Measurements from ENCODE around the gene LIMS2.

Gene LIMS2, protein sequence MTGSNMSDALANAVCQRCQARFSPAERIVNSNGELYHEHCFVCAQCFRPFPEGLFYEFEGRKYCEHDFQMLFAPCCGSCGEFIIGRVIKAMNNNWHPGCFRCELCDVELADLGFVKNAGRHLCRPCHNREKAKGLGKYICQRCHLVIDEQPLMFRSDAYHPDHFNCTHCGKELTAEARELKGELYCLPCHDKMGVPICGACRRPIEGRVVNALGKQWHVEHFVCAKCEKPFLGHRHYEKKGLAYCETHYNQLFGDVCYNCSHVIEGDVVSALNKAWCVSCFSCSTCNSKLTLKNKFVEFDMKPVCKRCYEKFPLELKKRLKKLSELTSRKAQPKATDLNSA

DNA sequence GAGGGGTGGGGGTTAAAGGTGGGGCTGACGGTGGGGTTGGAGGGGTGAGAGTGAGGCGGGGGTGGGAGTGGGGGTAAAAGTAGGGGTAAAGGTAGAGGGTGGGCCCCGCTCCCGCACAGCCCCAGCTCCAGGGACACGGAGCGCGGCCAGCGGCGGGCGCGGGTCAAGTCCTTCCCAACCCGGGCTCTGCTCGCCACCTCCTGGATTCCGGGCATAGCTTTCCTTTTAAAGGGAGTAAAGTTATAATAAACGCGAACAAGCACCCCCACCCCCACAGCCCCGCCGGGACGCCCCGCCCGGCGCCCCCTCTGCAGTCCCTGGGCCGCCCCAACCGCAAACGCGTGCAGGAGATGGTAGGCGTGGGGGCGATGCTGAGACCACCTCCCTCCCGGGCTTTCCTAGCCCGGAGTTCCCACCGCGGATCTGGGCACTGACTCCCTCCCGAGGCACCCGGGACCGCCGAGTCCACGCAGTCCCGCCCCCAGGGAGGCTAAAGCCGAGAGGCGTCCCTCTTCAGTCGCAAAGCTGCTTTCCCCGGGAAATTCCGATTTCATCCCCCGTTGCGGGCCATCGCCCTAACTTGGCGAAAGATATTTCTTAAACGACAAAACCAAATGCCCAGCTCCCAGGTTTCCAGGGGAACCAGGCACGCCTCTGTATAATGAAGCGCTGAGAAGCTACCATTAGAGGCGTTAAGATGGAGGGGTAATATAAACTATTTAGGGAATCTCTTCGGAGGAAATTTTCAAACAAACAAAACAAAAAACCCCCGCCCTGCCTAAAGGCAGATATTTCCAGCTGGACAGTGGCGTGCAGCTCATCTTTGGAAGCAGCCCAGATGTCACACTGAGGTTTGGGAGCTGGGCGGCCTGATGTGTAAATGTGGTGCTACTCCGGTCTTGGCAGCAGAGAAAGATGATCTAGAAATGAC, at the start of gene LIMS2:
Gene LIMS2 (minus strand): TSS at position 200 of the 931 bp plus-strand sequence. CDS start 506 bp downstream, outside the sequence.
- no peak within 1 kb of the TSS for H3K27ac ChIP-seq
- TF ChIP-seq ZFX (IDR thresholded peaks at IDR 0.05; ENCODE audit: borderline replicate concordance), result no peak
- TF ChIP-seq, protein P1, sequence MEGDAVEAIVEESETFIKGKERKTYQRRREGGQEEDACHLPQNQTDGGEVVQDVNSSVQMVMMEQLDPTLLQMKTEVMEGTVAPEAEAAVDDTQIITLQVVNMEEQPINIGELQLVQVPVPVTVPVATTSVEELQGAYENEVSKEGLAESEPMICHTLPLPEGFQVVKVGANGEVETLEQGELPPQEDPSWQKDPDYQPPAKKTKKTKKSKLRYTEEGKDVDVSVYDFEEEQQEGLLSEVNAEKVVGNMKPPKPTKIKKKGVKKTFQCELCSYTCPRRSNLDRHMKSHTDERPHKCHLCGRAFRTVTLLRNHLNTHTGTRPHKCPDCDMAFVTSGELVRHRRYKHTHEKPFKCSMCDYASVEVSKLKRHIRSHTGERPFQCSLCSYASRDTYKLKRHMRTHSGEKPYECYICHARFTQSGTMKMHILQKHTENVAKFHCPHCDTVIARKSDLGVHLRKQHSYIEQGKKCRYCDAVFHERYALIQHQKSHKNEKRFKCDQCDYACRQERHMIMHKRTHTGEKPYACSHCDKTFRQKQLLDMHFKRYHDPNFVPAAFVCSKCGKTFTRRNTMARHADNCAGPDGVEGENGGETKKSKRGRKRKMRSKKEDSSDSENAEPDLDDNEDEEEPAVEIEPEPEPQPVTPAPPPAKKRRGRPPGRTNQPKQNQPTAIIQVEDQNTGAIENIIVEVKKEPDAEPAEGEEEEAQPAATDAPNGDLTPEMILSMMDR (IDR thresholded peaks at IDR 0.05), result no peak

DNA sequence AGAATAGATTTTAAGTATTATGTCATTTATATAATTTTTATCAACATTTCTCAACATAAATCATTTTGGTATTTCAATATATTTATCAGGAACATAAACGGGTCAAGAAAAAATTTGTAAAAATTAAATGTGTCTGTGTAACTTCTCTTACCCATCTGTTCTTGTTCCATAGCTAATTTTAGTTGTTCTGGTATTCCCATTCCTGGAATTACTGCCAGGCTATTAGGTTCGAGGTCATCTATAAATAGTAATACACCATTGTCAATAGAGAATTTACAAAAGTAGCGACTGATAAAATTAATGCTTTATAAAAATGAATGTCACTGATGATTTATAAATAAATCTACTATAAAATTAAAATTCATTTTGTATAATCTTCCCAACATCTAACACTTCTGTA, 47.5 kb upstream of the LIMS2 start:
- TF ChIP-seq, protein P1 (IDR thresholded peaks at IDR 0.05), result no peak
- TF ChIP-seq ZFX (IDR thresholded peaks at IDR 0.05; ENCODE audit: borderline replicate concordance), result no peak
- no peak overlapping the region for H3K27ac ChIP-seq

DNA sequence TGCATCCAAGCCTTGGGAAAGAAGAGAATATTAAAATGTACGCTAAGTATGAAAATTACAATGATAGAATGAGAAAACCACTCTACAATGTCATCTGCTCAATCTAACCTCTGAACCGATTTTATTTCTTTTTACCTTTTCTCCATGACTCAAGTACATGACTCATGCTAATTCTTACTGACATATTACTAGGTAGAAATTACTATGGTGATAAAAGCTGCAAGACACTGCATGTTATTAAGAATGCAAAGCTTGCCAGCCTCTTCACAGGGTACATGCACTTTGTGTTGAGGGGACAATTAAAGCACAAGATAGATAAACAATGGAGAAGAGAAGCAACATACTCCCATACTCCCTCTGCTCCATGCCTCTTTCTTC, 46.6 kb upstream of the LIMS2 start:
- no peak overlapping the region for H3K27ac ChIP-seq
- TF ChIP-seq ZFX (IDR thresholded peaks at IDR 0.05; ENCODE audit: borderline replicate concordance), result no peak
- TF ChIP-seq, protein P1 (IDR thresholded peaks at IDR 0.05), result no peak

DNA sequence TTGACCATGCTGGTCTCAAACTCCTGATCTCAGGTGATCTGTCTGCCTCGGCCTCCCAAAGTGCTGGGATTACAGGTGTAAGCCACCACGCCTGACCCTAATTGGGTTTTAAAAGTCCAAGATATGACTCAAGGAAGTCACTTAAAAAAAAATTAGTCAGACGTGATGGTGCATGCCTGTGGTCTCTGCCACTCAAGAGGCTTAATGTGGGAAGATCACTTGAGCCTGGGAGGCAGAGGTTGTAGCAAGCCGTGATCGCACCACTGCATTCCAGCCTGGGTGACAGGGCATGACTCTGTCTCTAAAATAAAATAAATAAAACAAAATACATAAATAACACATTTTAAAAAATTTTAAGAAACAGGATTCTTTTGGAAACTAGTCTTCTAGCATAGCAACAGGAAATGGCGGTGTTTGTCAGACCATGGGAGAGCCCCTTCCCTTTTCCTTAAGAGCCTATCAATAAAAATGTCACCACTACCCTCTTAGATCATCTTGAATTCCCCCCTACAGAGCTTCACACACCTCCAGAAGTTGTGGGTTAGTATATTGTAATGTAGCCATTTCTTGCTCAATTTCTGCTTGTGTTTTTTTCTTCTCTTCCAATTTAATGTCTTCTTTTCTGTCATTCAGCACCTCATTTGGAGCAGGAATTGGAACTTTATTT, 46.1 kb upstream of the LIMS2 start:
- TF ChIP-seq ZFX (IDR thresholded peaks at IDR 0.05; ENCODE audit: borderline replicate concordance), result no peak
- TF ChIP-seq, protein P1 (IDR thresholded peaks at IDR 0.05), result no peak
- H3K27ac ChIP-seq, result no peak overlapping the region

DNA sequence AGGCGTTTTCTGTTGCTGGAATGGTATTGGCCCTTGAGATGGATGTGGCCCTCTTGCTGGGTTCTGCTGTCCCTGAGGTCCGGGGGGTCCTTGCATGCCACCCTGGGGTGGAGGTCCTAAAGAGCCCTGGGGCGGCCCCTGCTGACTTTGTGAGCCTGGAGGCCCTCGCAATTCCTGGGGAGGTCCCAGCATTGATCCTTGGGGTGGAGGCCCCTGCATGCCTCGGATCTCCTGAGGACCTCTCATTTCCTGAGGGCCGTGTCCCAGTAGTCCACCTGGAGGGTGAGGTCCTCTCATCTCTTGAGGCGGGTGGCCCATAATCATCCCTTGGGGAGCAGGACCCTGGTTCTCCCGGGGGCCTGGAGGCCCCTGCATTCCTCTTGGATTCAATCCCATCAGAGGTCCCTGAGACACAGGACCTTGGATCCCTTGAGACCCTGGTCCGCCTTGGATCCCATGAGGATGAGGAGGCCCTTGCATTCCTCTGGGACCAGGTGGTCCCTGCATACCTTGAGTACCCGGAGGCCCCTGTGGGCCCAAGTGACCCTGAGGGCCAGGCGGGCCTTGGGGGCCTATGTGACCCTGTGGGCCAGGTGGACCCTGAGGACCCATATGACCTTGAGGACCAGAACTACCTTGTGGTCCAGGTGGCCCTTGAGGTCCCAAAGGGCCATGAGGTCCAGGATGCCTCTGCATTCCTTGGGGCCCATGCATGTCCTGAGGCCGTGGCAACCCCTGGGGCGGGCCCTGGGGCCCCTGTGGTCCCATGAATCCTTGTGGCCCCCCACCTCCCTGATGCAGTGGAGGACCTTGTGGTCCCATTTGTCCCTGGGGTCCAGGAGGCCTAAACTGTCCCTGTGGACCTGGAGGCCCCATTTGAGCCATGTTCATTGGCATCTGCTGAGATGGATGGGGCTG, 44.2 kb upstream of the LIMS2 start:
- TF ChIP-seq ZFX (IDR thresholded peaks at IDR 0.05; ENCODE audit: borderline replicate concordance), result no peak
- TF ChIP-seq, protein P1 (IDR thresholded peaks at IDR 0.05), result no peak
- H3K27ac ChIP-seq, result no peak overlapping the region

DNA sequence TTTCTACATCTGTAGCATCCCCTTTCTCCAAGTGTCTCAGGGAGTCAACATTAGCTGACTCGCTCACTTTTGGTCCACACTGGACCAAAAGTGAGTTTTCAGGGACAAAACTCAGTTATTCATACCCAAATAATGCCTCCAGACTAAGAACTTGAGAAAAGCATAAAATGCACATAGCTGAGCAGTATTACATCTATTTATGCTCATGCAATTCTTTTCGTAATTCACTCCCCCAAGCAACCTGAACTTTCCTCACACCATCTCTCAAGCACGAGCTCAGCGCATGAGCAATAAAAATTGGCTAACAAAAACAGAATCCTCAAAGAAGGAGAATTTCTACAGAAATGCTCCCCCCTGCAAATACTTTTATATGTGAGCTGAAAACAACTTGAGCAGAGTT, 42.9 kb upstream of the LIMS2 start:
- no peak overlapping the region for H3K27ac ChIP-seq
- TF ChIP-seq, protein P1 (IDR thresholded peaks at IDR 0.05), result no peak
- no peak for TF ChIP-seq ZFX (IDR thresholded peaks at IDR 0.05; ENCODE audit: borderline replicate concordance)
